Body of pancreas (tissue), 4 donors: ENCODE data around the gene AFF3.

ENCODE experiments used
- CTCF ChIP-seq, 7 experiments: fragments of 450-650 bp in 4 of 7; fragments of 200-600 bp in 3 of 7; sonication (generic) in 3 of 7; IDR thresholded peaks; one replicate each; pipeline ENCODE4 v1.5.1; 2016 to 2019; ENCODE audit warnings: antibody characterized with exemption in 7 of 7
- POLR2A ChIP-seq, 3 donors: fragments of 450-650 bp; IDR thresholded peaks; one replicate each; pipeline ENCODE4 v1.6.1; 2016; ENCODE audit warnings: antibody characterized with exemption in 3 of 3, mild to moderate bottlenecking in 2 of 3

GRCh38 chr2:99607454-99607853 lies 534.9 kb downstream of the AFF3 start:
- TF ChIP-seq CTCF (IDR thresholded peaks at IDR 0.05) = no peak
- no peak for TF ChIP-seq POLR2A (IDR thresholded peaks at IDR 0.05)
